Muscle of leg (tissue), 11 donors: ENCODE data around the gene PTMA. TPM values are rescaled to one million over a fixed set of nuclear protein-coding genes. Genes with fewer than 3 reads are reported as not detected.
"Not testable (repeated sequence)": the region's sequence is repeated elsewhere in the genome, so short reads cannot be mapped to it uniquely, and the experiment has no call there.

ENCODE experiments used
- DNase-seq: peaks from one replicate; pipeline ENCODE4 v3.0.0; 2013
- H3K27ac ChIP-seq: one replicate; pipeline ENCODE4 v1.5.1; 2013; ENCODE audit warnings: mild to moderate bottlenecking, low read length, control low read depth
- H3K27me3 ChIP-seq: one replicate; pipeline ENCODE4 v1.6.1; 2013; ENCODE audit warnings: low read length; ENCODE audit not compliant: control insufficient read depth, insufficient read depth
- H3K36me3 ChIP-seq: one replicate; pipeline ENCODE4 v1.6.1; 2013; ENCODE audit warnings: low read length; ENCODE audit not compliant: control insufficient read depth, insufficient read depth
- H3K4me1 ChIP-seq: one replicate; pipeline ENCODE4 v1.6.1; 2013; ENCODE audit warnings: low read length; ENCODE audit not compliant: control insufficient read depth, insufficient read depth
- H3K4me3 ChIP-seq: one replicate; pipeline ENCODE4 v1.5.1; 2013; ENCODE audit warnings: low read length, control low read depth
- H3K9me3 ChIP-seq: replicated peaks from 2 replicates; pipeline ENCODE4 v1.6.1; 2013; ENCODE audit warnings: low read depth, low read length; ENCODE audit not compliant: control insufficient read depth
- WGBS: methylation state at CpG from one replicate; pipeline ENCODE4 v1.1.5; 2013; ENCODE audit warnings: missing lambda C conversion rate; ENCODE audit not compliant: insufficient coverage; 5-methylcytosine and 5-hydroxymethylcytosine counted together
- polyA plus RNA-seq, 8 donors: library from polyadenylated mRNA; unstranded; fragments of 120-200 nt; gene quantifications; one replicate each; pipeline versions ENCODE4 v1.2.1 to v1.2.3, GENCODE V29; 2013; ENCODE audit warnings: inconsistent platforms in 1 of 8, low replicate concordance in 1 of 8; ENCODE audit not compliant: insufficient read length in 8 of 8, insufficient read depth in 1 of 8
- total RNA-seq: library from RNA; stranded (reverse); fragments of 120-200 nt; gene quantifications from one replicate; pipeline ENCODE4 v1.2.4, GENCODE V29; 2013

The PTMA gene
- total and polyA plus RNA-seq, 9 donors: 598 to 939 (median 718) TPM

- Histone ChIP-seq H3K36me3 (peaks cover 1% of the 10 kb centered on the region), H3K27ac (no peak overlapping the region), H3K4me1 (no peaks in the 10 kb centered on the region), H3K4me3 (no peak overlapping the region), H3K9me3 (no peaks in the 10 kb centered on the region), H3K27me3 (no peaks in the 10 kb centered on the region)
- no peak for DNase-seq
- 80% methylated on average over 5 of the region's 8 CpGs for WGBS
Observed at GRCh38 chr2:231726276-231726675, 18.0 kb downstream of the PTMA start.

- Histone ChIP-seq H3K4me3 (no peak overlapping the region), H3K4me1 (no peaks in the 10 kb centered on the region), H3K9me3 (no peaks in the 10 kb centered on the region), H3K27me3 (no peaks in the 10 kb centered on the region), H3K36me3 (peaks cover 14% of the 10 kb centered on the region), H3K27ac (no peak overlapping the region)
- WGBS: 21% methylated on average over 4 of the region's 4 CpGs
- DNase-seq: peak; percentile 46
Observed at GRCh38 chr2:231727621-231728020, 19.3 kb downstream of the PTMA start.

- H3K9me3 ChIP-seq: no peaks in the 10 kb centered on the region
- no peak for DNase-seq
- H3K36me3 ChIP-seq: peaks cover 31% of the 10 kb centered on the region
- 91% methylated on average over 1 of the region's 4 CpGs for WGBS
- H3K4me1 ChIP-seq: no peaks in the 10 kb centered on the region
- no peaks in the 10 kb centered on the region for H3K27me3 ChIP-seq
- H3K27ac ChIP-seq: no peak overlapping the region
- H3K4me3 ChIP-seq: no peak overlapping the region
Observed at GRCh38 chr2:231732604-231733003, 24.3 kb downstream of the PTMA start.

DNA sequence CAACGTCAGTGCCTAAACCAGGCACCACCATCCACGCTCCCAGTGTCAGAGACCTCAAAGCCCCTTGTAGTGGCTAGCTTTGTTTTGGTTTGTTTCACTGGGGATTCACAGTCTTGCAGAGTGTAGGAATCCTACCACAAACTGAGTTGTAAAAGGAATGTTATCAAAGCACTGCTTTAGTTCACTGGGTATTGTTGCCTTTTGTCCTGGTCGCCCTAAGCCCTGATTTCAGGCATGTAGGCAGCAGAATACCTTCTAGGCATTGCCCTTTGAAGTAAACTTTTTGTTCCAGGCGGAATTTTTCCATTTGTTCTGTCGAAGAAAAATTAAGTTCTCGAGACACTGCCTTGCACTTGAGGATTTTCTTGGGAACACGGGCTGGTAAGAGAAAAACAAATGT, 29.4 kb downstream of the PTMA start:
- Histone ChIP-seq H3K9me3 (no peaks in the 10 kb centered on the region), H3K4me3 (no peak overlapping the region), H3K27ac (no peak overlapping the region), H3K27me3 (no peaks in the 10 kb centered on the region), H3K4me1 (no peaks in the 10 kb centered on the region), H3K36me3 (peaks cover 20% of the 10 kb centered on the region)
- DNase-seq: no peak
- WGBS: 86% methylated on average over 3 of the region's 7 CpGs

GRCh38 chr2:231743376-231744116, 35.2 kb downstream of the PTMA start:
- H3K36me3 ChIP-seq: no peaks in the 10 kb centered on the region
- H3K4me1 ChIP-seq: no peaks in the 10 kb centered on the region
- DNase-seq: no peak
- WGBS: 68% methylated on average over 5 of the region's 9 CpGs
- no peak overlapping the region for H3K27ac ChIP-seq
- H3K27me3 ChIP-seq: no peaks in the 10 kb centered on the region
- H3K9me3 ChIP-seq: no peaks in the 10 kb centered on the region
- H3K4me3 ChIP-seq: no peak overlapping the region

DNA sequence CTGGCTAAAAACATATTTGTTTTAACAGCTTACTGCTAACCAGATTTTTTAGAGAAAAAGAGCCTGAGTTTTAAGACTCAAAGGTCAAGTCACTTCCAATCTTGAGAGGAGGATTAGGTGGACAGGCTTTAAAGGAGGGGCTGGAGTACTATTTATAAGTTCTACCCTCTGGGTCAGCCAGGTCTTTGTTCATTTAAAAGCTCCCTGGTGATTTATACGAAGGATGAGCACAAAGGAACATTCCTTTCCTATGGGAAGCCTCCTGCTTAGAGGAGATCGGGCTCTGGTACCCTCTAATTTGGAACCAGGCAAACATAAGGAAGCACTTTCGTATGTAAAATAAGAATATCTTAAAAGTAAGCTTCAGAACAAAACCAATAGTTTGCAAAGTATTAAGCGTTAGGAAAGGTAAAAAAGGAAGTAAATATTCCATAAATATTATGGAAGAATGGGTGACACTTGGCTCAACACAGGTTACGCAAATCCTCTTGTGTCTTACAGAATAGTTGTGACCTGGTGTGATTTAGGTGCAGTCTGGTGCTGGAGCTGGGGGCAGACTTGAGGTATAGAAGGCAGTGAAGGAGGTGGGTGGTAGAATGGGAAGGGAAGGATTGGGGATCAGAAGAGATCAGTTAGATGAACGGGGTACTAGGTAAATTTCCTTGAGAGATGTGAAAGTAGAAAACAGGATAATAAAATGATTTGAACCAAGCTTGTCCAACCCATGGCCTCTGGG, 37.1 kb downstream of the PTMA start:
- 100% methylated on average over 1 of the region's 6 CpGs for WGBS
- no peak for DNase-seq

DNA sequence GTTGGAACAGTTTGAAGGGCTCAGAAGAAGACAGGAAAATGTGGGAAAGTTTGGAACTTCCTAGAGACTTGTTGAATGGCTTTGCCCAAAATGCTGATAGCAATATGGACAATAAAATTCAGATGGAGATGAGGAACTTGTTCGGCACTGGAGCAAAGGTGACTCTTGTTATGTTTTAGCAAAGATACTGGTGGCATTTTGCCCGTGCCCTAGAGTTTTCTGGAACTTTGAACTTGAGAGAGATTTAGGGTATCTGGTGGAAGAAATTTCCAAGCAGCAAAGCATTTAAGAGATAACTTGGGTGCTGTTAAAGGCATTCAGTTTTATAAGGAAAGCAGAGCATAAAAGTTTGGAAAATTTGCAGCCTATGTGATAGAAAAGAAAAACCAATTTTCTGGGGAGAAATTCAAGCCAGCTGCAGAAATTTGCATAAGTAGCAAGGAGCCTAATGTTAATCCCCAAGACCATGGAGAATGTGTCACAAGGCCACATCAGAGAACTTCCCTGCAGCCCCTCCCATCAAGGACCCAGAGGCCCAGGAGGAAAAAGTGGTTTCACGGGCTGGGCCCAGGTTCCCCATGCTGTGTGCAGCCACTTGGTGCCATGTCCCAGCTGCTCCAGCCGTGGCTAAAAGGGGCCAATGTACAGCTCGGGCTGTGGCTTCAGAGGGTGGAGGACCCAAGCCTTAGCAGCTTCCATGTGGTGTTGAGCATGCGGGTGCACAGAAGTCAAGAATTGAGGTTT, 40.0 kb downstream of the PTMA start:
- DNase-seq, H3K27me3 ChIP-seq, H3K4me1 ChIP-seq, H3K4me3 ChIP-seq, H3K36me3 ChIP-seq, H3K9me3 ChIP-seq, H3K27ac ChIP-seq: not testable (repeated sequence)
- WGBS: 73% methylated on average over 6 of the region's 6 CpGs

More for the DNA sequence above, 37.1 kb downstream of the PTMA start:
- Histone ChIP-seq H3K27ac (no peak overlapping the region), H3K4me1 (no peaks in the 10 kb centered on the region), H3K4me3 (no peak overlapping the region), H3K27me3 (no peaks in the 10 kb centered on the region), H3K9me3 (no peaks in the 10 kb centered on the region), H3K36me3 (no peaks in the 10 kb centered on the region)

DNA sequence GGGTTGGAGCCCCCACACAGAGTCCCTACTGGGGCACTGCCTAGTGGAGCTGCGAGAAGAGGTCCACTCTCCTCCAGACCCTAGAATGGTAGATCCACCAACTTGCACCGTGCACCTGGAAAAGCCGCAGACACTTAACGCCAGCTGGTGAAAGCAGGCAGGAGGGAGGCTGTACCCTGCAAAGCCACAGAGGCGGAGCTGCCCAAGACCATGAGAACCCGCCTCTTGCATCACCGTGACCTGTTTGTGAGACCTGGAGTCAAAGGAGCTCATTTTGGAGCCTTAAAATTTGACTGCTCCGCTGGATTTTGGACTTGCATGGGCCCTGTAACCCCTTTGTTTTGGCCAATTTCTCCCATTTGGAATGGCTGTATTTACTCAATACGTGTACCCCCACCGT, 40.7 kb downstream of the PTMA start:
- not testable (repeated sequence) for DNase-seq, H3K27me3 ChIP-seq, H3K36me3 ChIP-seq, H3K9me3 ChIP-seq, H3K4me1 ChIP-seq, H3K4me3 ChIP-seq, H3K27ac ChIP-seq
- 81% methylated on average over 6 of the region's 10 CpGs for WGBS

- Histone ChIP-seq H3K27ac (no peak overlapping the region), H3K4me3 (no peak overlapping the region), H3K4me1 (no peaks in the 10 kb centered on the region), H3K36me3 (no peaks in the 10 kb centered on the region), H3K27me3 (no peaks in the 10 kb centered on the region), H3K9me3 (no peaks in the 10 kb centered on the region)
- DNase-seq: no peak
- no CpG with 5 or more reads among the region's 4 CpGs for WGBS
Observed at GRCh38 chr2:231751042-231751815, 42.9 kb downstream of the PTMA start.
